KMS-11 (cell line): Measurements from ENCODE around the gene FOXO6.

Experiments used
- H2AFZ ChIP-seq: fragments of 200-600 bp; sonication (generic); 2 replicates; pipeline ENCODE4 v1.6.1; 2016; ENCODE audit warnings: antibody characterized with exemption, mixed run types, low read depth
- H3K27ac ChIP-seq: fragments of 200-600 bp; sonication (generic); 2 replicates; pipeline ENCODE4 v1.6.1; 2016; ENCODE audit warnings: mild to moderate bottlenecking, mixed run types
- H3K27me3 ChIP-seq: fragments of 200-600 bp; sonication (generic); 2 replicates; pipeline ENCODE4 v1.6.1; 2017; ENCODE audit warnings: mild to moderate bottlenecking, low read depth, mixed run types, moderate library complexity; ENCODE audit not compliant: insufficient read depth
- H3K36me3 ChIP-seq: fragments of 200-600 bp; sonication (generic); 2 replicates; pipeline ENCODE4 v1.6.1; 2017; ENCODE audit warnings: mild to moderate bottlenecking, mixed run types; ENCODE audit not compliant: insufficient read depth
- H3K4me1 ChIP-seq: fragments of 200-600 bp; sonication (generic); 2 replicates; pipeline ENCODE4 v1.6.1; 2016; ENCODE audit warnings: mild to moderate bottlenecking, low read depth, mixed run types; ENCODE audit not compliant: poor library complexity, severe bottlenecking
- H3K4me2 ChIP-seq: fragments of 200-600 bp; sonication (generic); 2 replicates; pipeline ENCODE4 v1.7.0; 2016; ENCODE audit warnings: mild to moderate bottlenecking, mixed run types
- H3K4me3 ChIP-seq: fragments of 200-600 bp; sonication (generic); IDR thresholded peaks from 2 replicates; pipeline ENCODE4 v1.6.1; 2017; ENCODE audit warnings: low read depth, low read length, mixed read lengths; ENCODE audit not compliant: insufficient read depth
- H3K79me2 ChIP-seq: fragments of 200-600 bp; sonication (generic); 2 replicates; pipeline ENCODE4 v1.6.1; 2016; ENCODE audit warnings: low read depth, mixed run types; ENCODE audit not compliant: insufficient read depth
- H3K9ac ChIP-seq: fragments of 200-600 bp; sonication (generic); 2 replicates; pipeline ENCODE4 v1.6.1; 2016; ENCODE audit warnings: mild to moderate bottlenecking, mixed run types
- H4K20me1 ChIP-seq: fragments of 200-600 bp; sonication (generic); 2 replicates; pipeline ENCODE4 v1.6.1; 2016; ENCODE audit warnings: mild to moderate bottlenecking, mixed run types; ENCODE audit not compliant: insufficient read depth
- TF ChIP-seq, protein P1 (sequence below): fragments of 200-600 bp; sonication (generic); conservative IDR thresholded peaks from 2 replicates; pipeline ENCODE4 v1.6.1; 2017; ENCODE audit warnings: low read depth, mild to moderate bottlenecking, antibody characterized with exemption, low read length, moderate library complexity, mixed read lengths

Gene FOXO6

DNA sequence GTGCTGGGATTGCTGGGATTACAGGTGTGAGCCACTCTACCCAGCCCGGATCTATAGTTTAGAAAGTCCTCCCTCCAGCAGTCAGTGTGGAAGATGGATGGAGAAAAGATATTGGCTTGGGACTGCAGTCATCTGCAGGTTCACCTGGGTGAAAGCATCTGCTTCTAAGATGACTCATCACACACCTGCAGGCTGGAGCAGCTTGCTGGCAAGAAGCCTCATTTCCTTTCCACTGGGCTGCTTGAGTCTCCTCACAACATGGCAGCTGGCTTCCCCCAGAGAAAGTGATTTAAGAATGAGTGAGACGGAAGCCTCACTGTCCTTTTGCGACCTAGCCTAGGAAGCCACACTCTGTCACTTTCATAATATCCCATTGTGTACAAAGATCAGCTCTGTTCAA, 50.0 kb downstream of the FOXO6 start:
- H3K4me3 ChIP-seq = no peak overlapping the region
- H3K27ac ChIP-seq = no peak overlapping the region
- TF ChIP-seq, protein P1, sequence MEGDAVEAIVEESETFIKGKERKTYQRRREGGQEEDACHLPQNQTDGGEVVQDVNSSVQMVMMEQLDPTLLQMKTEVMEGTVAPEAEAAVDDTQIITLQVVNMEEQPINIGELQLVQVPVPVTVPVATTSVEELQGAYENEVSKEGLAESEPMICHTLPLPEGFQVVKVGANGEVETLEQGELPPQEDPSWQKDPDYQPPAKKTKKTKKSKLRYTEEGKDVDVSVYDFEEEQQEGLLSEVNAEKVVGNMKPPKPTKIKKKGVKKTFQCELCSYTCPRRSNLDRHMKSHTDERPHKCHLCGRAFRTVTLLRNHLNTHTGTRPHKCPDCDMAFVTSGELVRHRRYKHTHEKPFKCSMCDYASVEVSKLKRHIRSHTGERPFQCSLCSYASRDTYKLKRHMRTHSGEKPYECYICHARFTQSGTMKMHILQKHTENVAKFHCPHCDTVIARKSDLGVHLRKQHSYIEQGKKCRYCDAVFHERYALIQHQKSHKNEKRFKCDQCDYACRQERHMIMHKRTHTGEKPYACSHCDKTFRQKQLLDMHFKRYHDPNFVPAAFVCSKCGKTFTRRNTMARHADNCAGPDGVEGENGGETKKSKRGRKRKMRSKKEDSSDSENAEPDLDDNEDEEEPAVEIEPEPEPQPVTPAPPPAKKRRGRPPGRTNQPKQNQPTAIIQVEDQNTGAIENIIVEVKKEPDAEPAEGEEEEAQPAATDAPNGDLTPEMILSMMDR = no peak
- no peaks in the 10 kb centered on the region for H3K79me2 ChIP-seq
- no peak overlapping the region for H3K4me2 ChIP-seq
- H3K36me3 ChIP-seq = no peaks in the 10 kb centered on the region
- no peaks in the 10 kb centered on the region for H4K20me1 ChIP-seq
- H3K9ac ChIP-seq = no peak overlapping the region
- no peak overlapping the region for H2AFZ ChIP-seq
- H3K4me1 ChIP-seq = no peaks in the 10 kb centered on the region
- no peaks in the 10 kb centered on the region for H3K27me3 ChIP-seq

DNA sequence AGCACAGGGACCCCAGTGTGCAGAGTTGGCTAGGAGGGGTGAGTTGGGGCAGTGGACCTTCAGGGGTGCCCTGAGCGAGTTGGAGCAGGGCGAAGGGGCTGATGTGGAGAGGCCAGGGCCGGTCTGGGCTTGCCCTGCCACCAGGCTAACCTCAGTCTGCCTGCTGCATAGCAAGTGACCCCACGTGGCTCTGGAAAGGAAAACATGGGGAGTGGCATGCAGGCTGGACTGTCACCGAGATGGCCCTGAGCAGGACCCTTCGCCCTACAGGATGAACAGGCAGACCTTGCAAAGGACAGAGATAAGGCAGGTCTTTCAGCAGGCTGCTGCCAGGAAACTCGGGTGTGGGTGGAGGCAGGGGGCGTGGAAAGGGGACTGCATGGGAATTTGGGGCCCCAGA, 51.5 kb downstream of the FOXO6 start:
- Histone ChIP-seq H4K20me1 (no peaks in the 10 kb centered on the region), H3K27me3 (no peaks in the 10 kb centered on the region), H3K4me2 (no peak overlapping the region), H2AFZ (no peak overlapping the region), H3K36me3 (no peaks in the 10 kb centered on the region), H3K9ac (no peak overlapping the region), H3K79me2 (no peaks in the 10 kb centered on the region), H3K4me3 (no peak overlapping the region), H3K4me1 (no peaks in the 10 kb centered on the region), H3K27ac (no peak overlapping the region)
- TF ChIP-seq, protein P1 = no peak

DNA sequence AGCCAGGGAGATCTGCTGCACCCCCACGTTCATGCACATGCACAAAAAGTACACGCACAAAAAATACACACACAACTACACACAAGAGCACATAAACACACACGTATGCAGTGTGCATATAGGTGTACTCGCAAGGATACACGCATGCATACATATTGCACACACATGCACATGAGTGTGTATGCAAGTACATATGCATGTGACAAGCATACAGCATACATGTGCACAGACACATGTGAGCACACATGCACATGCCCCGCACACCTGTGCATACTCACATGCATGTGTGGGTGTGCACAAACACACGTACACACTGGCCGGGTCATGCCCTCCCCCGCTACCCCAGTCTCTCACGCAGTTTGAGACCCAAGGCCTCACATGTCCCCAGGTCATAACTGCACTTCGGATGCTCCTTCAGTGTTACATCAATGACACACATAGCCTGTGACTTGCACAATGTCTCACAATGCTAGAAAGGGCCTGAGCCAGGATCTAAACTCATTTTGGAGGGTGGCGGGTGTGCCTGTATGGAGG, 52.6 kb downstream of the FOXO6 start:
- Histone ChIP-seq H3K4me3 (no peak overlapping the region), H2AFZ (no peak overlapping the region), H3K9ac (no peak overlapping the region), H3K27me3 (no peaks in the 10 kb centered on the region), H3K79me2 (no peaks in the 10 kb centered on the region), H4K20me1 (no peaks in the 10 kb centered on the region), H3K4me1 (no peaks in the 10 kb centered on the region), H3K4me2 (no peak overlapping the region), H3K27ac (no peak overlapping the region), H3K36me3 (no peaks in the 10 kb centered on the region)
- TF ChIP-seq, protein P1 = no peak

DNA sequence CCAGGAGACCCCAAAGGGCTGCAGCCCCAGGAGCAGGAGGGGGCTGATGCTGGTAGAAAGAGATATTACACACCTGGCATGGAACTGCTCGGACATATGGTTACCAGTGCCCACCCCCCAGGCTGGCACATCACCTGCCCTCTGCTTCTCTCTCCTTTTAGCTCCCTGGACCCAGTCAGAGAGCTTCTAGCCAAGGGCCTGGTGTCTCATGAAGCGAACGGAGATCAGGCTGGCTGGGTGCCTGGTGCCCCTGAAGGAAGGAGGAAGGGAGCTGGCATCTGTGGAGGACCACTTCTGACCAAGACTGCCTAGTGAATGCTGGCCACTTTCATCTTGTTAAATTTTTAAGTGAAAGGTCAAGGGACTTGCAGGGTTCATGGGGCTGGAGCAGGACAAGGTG, 53.1 kb downstream of the FOXO6 start:
- Histone ChIP-seq H3K4me1 (no peaks in the 10 kb centered on the region), H3K36me3 (no peaks in the 10 kb centered on the region), H3K27me3 (no peaks in the 10 kb centered on the region), H3K79me2 (no peaks in the 10 kb centered on the region), H3K9ac (no peak overlapping the region), H3K4me3 (no peak overlapping the region), H3K27ac (no peak overlapping the region), H2AFZ (no peak overlapping the region), H4K20me1 (no peaks in the 10 kb centered on the region), H3K4me2 (no peak overlapping the region)
- TF ChIP-seq, protein P1 = no peak
